PC-9 (cell line): ENCODE data around the gene KAT8. TPM values are rescaled to one million over a fixed set of nuclear protein-coding genes. Genes with fewer than 3 reads are reported as not detected.
A peak's percentile ranks its signal among the peaks of the same experiment; 100 is the strongest.

Experiments
- Bru-seq: library from RNA; stranded (reverse); fragments of 400-500 nt; gene quantifications from one replicate; lab custom pipeline; 2021; lab: Mats Ljungman, UMichigan
- BruChase-seq, 2 experiments: library from RNA; stranded (reverse); fragments of 400-500 nt; gene quantifications; one replicate each; lab custom pipeline; 2021; lab: Mats Ljungman, UMichigan
- BruUV-seq: library from RNA; stranded (reverse); fragments of 400-500 nt; replicated peaks from 2 replicates; lab custom pipeline; 2021; lab: Mats Ljungman, UMichigan
- CTCF ChIA-PET: fragments of 300-600 bp; sonication (Branson Sonifier 250); formaldehyde crosslinking; loops from one replicate; lab custom pipeline; 2022; ENCODE audit warnings: antibody characterized with exemption; lab: Charles Lee
- POLR2A ChIA-PET: fragments of 300-600 bp; sonication (Branson Sonifier 250); formaldehyde crosslinking; loops from one replicate; lab custom pipeline; 2022; ENCODE audit warnings: antibody characterized with exemption; ENCODE audit not compliant: unreplicated experiment; lab: Charles Lee
- DNase-seq, 2 experiments: peaks; one replicate each; pipeline versions ENCODE4 v3.0.0 to v3.0.0-alpha.2; 2015 to 2022; ENCODE audit warnings: mixed read lengths in 1 of 2
- H2AFZ ChIP-seq: fragments of 200-600 bp; sonication (generic); 2 replicates; pipeline ENCODE4 v1.8.1; 2017; ENCODE audit warnings: antibody characterized with exemption
- H3F3A ChIP-seq: fragments of 200-600 bp; sonication (generic); 2 replicates; pipeline ENCODE4 v1.8.1; 2017; ENCODE audit warnings: antibody characterized with exemption, mild to moderate bottlenecking, low read depth; ENCODE audit not compliant: insufficient read depth
- H3K27ac ChIP-seq: fragments of 200-600 bp; sonication (generic); 2 replicates; pipeline ENCODE4 v1.6.1; 2016; ENCODE audit warnings: mixed run types
- H3K27me3 ChIP-seq: fragments of 200-600 bp; sonication (generic); 2 replicates; pipeline ENCODE4 v1.6.1; 2016; ENCODE audit warnings: low read depth, mixed run types; ENCODE audit not compliant: insufficient read depth
- H3K36me3 ChIP-seq: fragments of 200-600 bp; sonication (generic); 2 replicates; pipeline ENCODE4 v1.6.1; 2016; ENCODE audit warnings: low read depth, mixed run types
- H3K4me1 ChIP-seq: fragments of 200-600 bp; sonication (generic); replicated peaks from 2 replicates; pipeline ENCODE4 v1.6.1; 2016; ENCODE audit warnings: mixed run types; ENCODE audit not compliant: insufficient read depth
- H3K4me2 ChIP-seq: fragments of 200-600 bp; sonication (generic); 2 replicates; pipeline ENCODE4 v1.6.1; 2017; ENCODE audit warnings: mixed run types
- H3K4me3 ChIP-seq: fragments of 200-600 bp; sonication (generic); 2 replicates; pipeline ENCODE4 v1.6.1; 2016; ENCODE audit warnings: mixed run types
- H3K79me2 ChIP-seq: fragments of 200-600 bp; sonication (generic); 2 replicates; pipeline ENCODE4 v1.6.1; 2017; ENCODE audit warnings: low read depth, mixed run types
- H3K9me2 ChIP-seq: fragments of 200-600 bp; sonication (generic); 2 replicates; pipeline ENCODE4 v1.8.1; 2017; ENCODE audit warnings: mild to moderate bottlenecking; ENCODE audit not compliant: insufficient read depth
- H3K9me3 ChIP-seq: fragments of 200-600 bp; sonication (generic); 2 replicates; pipeline ENCODE4 v1.8.1; 2016; ENCODE audit warnings: low read depth; ENCODE audit not compliant: insufficient read depth
- H4K20me1 ChIP-seq: fragments of 200-600 bp; sonication (generic); 2 replicates; pipeline ENCODE4 v1.8.1; 2017; ENCODE audit not compliant: insufficient read depth
- CTCF ChIP-seq: fragments of 200-600 bp; sonication (generic); conservative IDR thresholded peaks from 2 replicates; pipeline ENCODE4 v1.6.1; 2017; ENCODE audit warnings: mixed run types, antibody characterized with exemption, mild to moderate bottlenecking, moderate library complexity
- EZH2 ChIP-seq: fragments of 200-600 bp; sonication (generic); IDR thresholded peaks from 2 replicates; pipeline ENCODE4 v1.8.0; 2017; ENCODE audit warnings: antibody characterized with exemption, low read depth
- intact Hi-C: fragments of 100-400 bp; cut with micrococcal nuclease; formaldehyde crosslinking; loops from one replicate; pipeline ENCODE4 v1.10.0; 2022; ENCODE audit not compliant: unreplicated experiment
- long read RNA-seq: library from polyadenylated mRNA; stranded (forward); transcript quantifications from one replicate; pipeline ENCODE4 v2.0.0, GENCODE V29; 2022
- total RNA-seq: library from RNA; stranded (reverse); gene quantifications from 2 replicates; pipeline ENCODE4 v1.2.3, GENCODE V29; 2021

Gene KAT8
- total RNA-seq (81.4 and 84.3 TPM in 2 replicates), Bru-seq, nascent RNA (percentile 87 among the genes with signal in this experiment), BruChase-seq, experiment 1, labeled RNA remaining after a 2-hour chase (percentile 93 among the genes with signal in this experiment), BruChase-seq, experiment 2, labeled RNA remaining after a 6-hour chase (percentile 92 among the genes with signal in this experiment)
- long read RNA-seq, transcript KAT8-201 (11 exons, 1,525 nt) = major isoform, 31 of 44 reads
- long read RNA-seq, partial matches to known transcripts = 4 of 44 reads
- long read RNA-seq, other reads (novel, unspliced or antisense) = 5 of 44 reads

- POLR2A ChIA-PET = interaction anchor here (0.5 to 2.0 kb wide), 25 partner anchors 9 to 595 kb away, joined by 3 to 108 read pairs (median 6); partner anchors contain the start of genes FUS, PRSS8, STX4 and ZNF646
- TSS peak; percentile 40 for BruUV-seq
Measured at GRCh38 chr16:31117384-31118222, at the start of gene KAT8. TSS of gene KAT8 (plus strand) at chr16:31117664. CDS start at chr16:31117682, 18 bp downstream.

GRCh38 chr16:31071861-31072260 is 45.6 kb upstream of the KAT8 start:
- TF ChIP-seq CTCF (no peak), EZH2 (no peak)
- Histone ChIP-seq H3K4me2 (peak overlapping the region; percentile 89), H3K9me2 (no peaks in the 10 kb centered on the region; the same call in 1 of the 2 replicates), H3K27me3 (no peaks in the 10 kb centered on the region), H3K9me3 (no peaks in the 10 kb centered on the region), H3K4me3 (peak overlapping the region; percentile 89), H3F3A (peaks cover 8% of the 10 kb centered on the region; the same call in 1 of the 2 replicates), H3K27ac (no peak overlapping the region), H4K20me1 (peaks cover 4% of the 10 kb centered on the region; the same call in 1 of the 2 replicates), H3K36me3 (no peaks in the 10 kb centered on the region), H3K4me1 (peaks cover 20% of the 10 kb centered on the region), H2AFZ (no peak overlapping the region), H3K79me2 (peaks cover 84% of the 10 kb centered on the region)
- CTCF ChIA-PET = interaction anchor here (0.6 to 1.3 kb wide), 4 partner anchors 18 to 88 kb away, joined by 3 to 5 read pairs (median 4); partner anchors contain the start of gene HSD3B7
- POLR2A ChIA-PET = interaction anchor here (0.5 kb wide), 1 partner anchor 108 kb away, joined by 5 read pairs; the partner anchor contains the start of gene FUS
- no TSS peak for BruUV-seq
- no peak for DNase-seq
- intact Hi-C loops = loop anchor here (2.0 kb wide), 1 partner anchor 381 kb away; no protein-coding TSS in a partner anchor

More at GRCh38 chr16:31117384-31118222, at the start of gene KAT8:
- Histone ChIP-seq H3F3A (peaks cover 37% of the 10 kb centered on the region), H3K79me2 (peaks cover 40% of the 10 kb centered on the region), H3K9me2 (no peaks in the 10 kb centered on the region), H3K9me3 (no peaks in the 10 kb centered on the region), H3K4me1 (peaks cover 16% of the 10 kb centered on the region), H3K36me3 (peaks cover 31% of the 10 kb centered on the region), H3K27ac (peak within 1 kb of the TSS; percentile 91), H2AFZ (peak within 1 kb of the TSS; percentile 60), H3K4me2 (peak within 1 kb of the TSS; percentile 91), H3K27me3 (no peaks in the 10 kb centered on the region), H3K4me3 (peak within 1 kb of the TSS; percentile 74), H4K20me1 (no peaks in the 10 kb centered on the region; the same call in 1 of the 2 replicates)
- intact Hi-C loops = loop anchor here (1.0 to 2.0 kb wide), 5 partner anchors 13 to 85 kb away; partner anchors contain the start of genes STX4 and VKORC1
- DNase-seq = peak; percentile 98 to 100
- CTCF ChIA-PET = interaction anchor here (0.6 to 2.9 kb wide), 8 partner anchors 21 to 751 kb away, joined by 3 to 49 read pairs (median 4); partner anchors contain the start of gene HSD3B7
- no peak for TF ChIP-seq CTCF
- no peak for TF ChIP-seq EZH2
